Chondrocyte (in vitro differentiated cells): ENCODE measurements around the gene RPS2. TPM values are rescaled to one million over a fixed set of nuclear protein-coding genes. Genes with fewer than 3 reads are reported as not detected.

Source experiments
- DNase-seq: peaks from one replicate; pipeline ENCODE4 v3.0.0; 2021; ENCODE audit warnings: mixed read lengths, low spot score
- H3K27ac Mint-ChIP-seq: one replicate; pipeline ENCODE4 v1.8.0; 2021; ENCODE audit warnings: mild to moderate bottlenecking, moderate library complexity, mixed read lengths; ENCODE audit not compliant: unreplicated experiment
- H3K27me3 Mint-ChIP-seq: 2 replicates; pipeline ENCODE4 v1.8.0; 2021; ENCODE audit warnings: low read depth, mixed read lengths
- H3K36me3 Mint-ChIP-seq: 2 replicates; pipeline ENCODE4 v1.8.0; 2021; ENCODE audit warnings: low read depth, mixed read lengths
- H3K4me1 Mint-ChIP-seq: 2 replicates; pipeline ENCODE4 v1.8.0; 2021; ENCODE audit warnings: low read depth, mild to moderate bottlenecking, mixed read lengths
- H3K4me3 Mint-ChIP-seq: one replicate; pipeline ENCODE4 v1.8.0; 2021; ENCODE audit warnings: mild to moderate bottlenecking, moderate library complexity, mixed read lengths; ENCODE audit not compliant: unreplicated experiment
- H3K9me3 Mint-ChIP-seq: 2 replicates; pipeline ENCODE4 v1.8.0; 2021; ENCODE audit warnings: low read depth, mixed read lengths
- CTCF ChIP-seq: fragments of 200-600 bp; sonication (generic); IDR thresholded peaks from 2 replicates; pipeline ENCODE4 v1.5.0; 2021; ENCODE audit warnings: antibody characterized with exemption, mild to moderate bottlenecking, moderate library complexity
- total RNA-seq: library from RNA; stranded (reverse); gene quantifications from 3 replicates; pipeline ENCODE4 v1.2.1, GENCODE V29; 2021

The RPS2 gene
- total RNA-seq, 1 donor from 2014 or later = 1,662 TPM

GRCh38 chr16:1915732-1916639, 48.6 kb downstream of the RPS2 start:
- Mint-ChIP-seq H3K4me3 (no peak overlapping the region), H3K27ac (no peak overlapping the region), H3K36me3 (no peaks in the 10 kb centered on the region), H3K27me3 (peaks cover 34% of the 10 kb centered on the region), H3K9me3 (no peaks in the 10 kb centered on the region), H3K4me1 (peaks cover 3% of the 10 kb centered on the region)
- TF ChIP-seq CTCF = no peak
- DNase-seq = no peak

- DNase-seq = no peak
- Mint-ChIP-seq H3K9me3 (no peaks in the 10 kb centered on the region), H3K27me3 (peaks cover 24% of the 10 kb centered on the region), H3K27ac (no peak overlapping the region), H3K4me3 (no peak overlapping the region), H3K4me1 (no peaks in the 10 kb centered on the region), H3K36me3 (no peaks in the 10 kb centered on the region)
- TF ChIP-seq CTCF = no peak
Measured at GRCh38 chr16:1914988-1915387, 49.6 kb downstream of the RPS2 start.

- H3K27ac Mint-ChIP-seq = no peak overlapping the region
- no peaks in the 10 kb centered on the region for H3K9me3 Mint-ChIP-seq
- no peaks in the 10 kb centered on the region for H3K4me1 Mint-ChIP-seq
- H3K27me3 Mint-ChIP-seq = peaks cover 22% of the 10 kb centered on the region
- DNase-seq = no peak
- no peak overlapping the region for H3K4me3 Mint-ChIP-seq
- H3K36me3 Mint-ChIP-seq = no peaks in the 10 kb centered on the region
- TF ChIP-seq CTCF = no peak
Measured at GRCh38 chr16:1914084-1914608, 50.5 kb downstream of the RPS2 start.

GRCh38 chr16:1913327-1914083, 51.1 kb downstream of the RPS2 start:
- no peak for TF ChIP-seq CTCF
- Mint-ChIP-seq H3K27me3 (peaks cover 19% of the 10 kb centered on the region), H3K4me1 (no peaks in the 10 kb centered on the region), H3K36me3 (no peaks in the 10 kb centered on the region), H3K27ac (no peak overlapping the region), H3K4me3 (no peak overlapping the region), H3K9me3 (no peaks in the 10 kb centered on the region)
- no peak for DNase-seq

GRCh38 chr16:1912215-1912543, 52.4 kb downstream of the RPS2 start:
- TF ChIP-seq CTCF = no peak
- no peak for DNase-seq
- Mint-ChIP-seq H3K4me1 (no peaks in the 10 kb centered on the region), H3K36me3 (no peaks in the 10 kb centered on the region), H3K27me3 (peaks cover 18% of the 10 kb centered on the region), H3K9me3 (no peaks in the 10 kb centered on the region), H3K4me3 (no peak overlapping the region), H3K27ac (no peak overlapping the region)
